AG20443 (cell line): Measurements from ENCODE around the gene EPHB6.

Source experiments
- DNase-seq: peaks from one replicate; pipeline ENCODE4 v3.0.0; 2012; ENCODE audit warnings: low spot score, mixed read lengths

Gene EPHB6

GRCh38 chr7:142866361-142867096, 11.7 kb downstream of the EPHB6 start:
- peak; percentile 46 for DNase-seq

- no peak for DNase-seq
Observed at GRCh38 chr7:142867097-142867378, 12.2 kb downstream of the EPHB6 start.

DNA sequence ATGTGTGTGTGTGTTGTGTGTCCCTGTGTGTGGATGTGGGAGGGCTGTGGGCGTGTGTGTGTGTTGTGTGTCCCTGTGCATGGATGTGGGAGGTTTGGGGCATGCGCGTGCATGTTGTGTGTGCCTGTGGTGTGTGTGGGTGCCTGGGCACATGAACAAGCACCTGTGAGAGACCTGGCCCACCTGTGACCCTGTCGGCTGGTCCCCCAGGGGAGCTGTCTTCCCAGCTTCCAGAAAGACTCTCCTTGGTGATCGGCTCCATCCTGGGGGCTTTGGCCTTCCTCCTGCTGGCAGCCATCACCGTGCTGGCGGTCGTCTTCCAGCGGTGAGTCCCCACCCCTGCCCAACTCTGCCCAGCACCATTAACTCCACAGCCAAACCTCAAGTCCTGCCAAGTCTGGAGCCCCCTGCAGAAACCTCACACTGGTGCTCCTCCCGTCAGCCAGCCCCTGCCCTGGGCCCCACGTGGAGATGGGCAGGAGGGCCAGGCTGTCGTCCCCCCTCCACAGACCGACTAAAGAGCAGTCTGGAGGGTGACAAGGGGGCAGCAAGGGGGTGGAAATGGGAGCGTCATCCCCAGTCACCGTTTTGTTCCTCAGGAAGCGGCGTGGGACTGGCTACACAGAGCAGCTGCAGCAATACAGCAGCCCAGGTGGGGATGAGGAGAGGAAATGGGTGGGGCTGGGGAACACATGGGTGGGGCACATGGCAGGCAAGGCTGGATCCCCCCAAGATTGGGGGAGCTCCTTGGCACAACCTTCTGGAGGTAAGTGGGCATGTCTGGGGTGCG, 12.7 kb downstream of the EPHB6 start:
- DNase-seq = no peak

- DNase-seq = no peak
Observed at GRCh38 chr7:142868188-142868985, 13.5 kb downstream of the EPHB6 start.

DNA sequence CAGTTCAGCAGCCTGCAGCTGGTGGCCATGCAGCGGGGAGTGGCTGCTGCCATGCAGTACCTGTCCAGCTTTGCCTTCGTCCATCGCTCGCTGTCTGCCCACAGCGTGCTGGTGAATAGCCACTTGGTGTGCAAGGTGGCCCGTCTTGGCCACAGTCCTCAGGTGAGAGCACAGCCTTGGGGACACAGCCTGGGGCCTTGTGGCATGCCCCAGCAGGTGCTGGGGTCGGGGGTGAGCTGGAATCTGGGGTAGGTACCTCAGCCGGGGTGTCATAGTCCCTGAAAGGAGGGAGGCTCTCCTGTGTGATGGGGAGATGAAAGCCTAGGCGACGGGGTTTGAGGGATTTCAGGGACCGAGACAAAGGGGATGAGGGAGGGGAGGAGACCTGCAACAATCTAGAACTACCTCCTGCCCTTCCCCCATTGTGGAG, 14.1 kb downstream of the EPHB6 start:
- no peak for DNase-seq

DNA sequence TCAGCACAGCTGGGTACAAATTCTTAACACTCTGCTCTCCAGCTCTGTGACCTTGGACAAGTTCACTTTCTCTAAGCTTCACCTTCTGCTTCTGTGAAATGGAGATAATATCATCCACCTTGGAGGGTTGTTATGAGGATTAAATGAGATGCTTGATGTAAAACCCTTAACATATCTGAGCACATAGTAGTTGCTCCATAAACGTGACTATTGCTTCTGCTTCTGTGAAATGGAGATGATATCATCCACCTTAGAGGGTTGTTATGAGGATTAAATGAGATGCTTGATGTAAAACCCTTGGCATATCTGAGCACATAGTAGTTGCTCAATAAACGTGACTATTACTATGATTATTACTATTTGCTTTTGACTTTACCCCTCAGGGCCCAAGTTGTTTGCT, 14.6 kb downstream of the EPHB6 start:
- no peak for DNase-seq

DNA sequence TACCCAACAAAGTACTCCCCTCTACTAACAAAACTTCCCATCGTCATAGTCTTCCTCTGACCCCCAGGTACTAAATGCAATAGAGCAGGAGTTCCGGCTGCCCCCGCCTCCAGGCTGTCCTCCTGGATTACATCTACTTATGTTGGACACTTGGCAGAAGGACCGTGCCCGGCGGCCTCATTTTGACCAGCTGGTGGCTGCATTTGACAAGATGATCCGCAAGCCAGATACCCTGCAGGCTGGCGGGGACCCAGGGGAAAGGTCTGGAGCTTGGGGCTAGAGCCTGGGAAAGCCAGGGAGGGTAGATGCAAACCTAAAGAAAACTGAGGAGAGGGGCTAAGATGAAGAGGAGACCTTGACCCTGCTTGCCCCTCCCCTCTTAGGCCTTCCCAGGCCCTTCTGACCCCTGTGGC, 15.3 kb downstream of the EPHB6 start:
- no peak for DNase-seq

GRCh38 chr7:142870566-142871259, 15.8 kb downstream of the EPHB6 start:
- no peak for DNase-seq

DNA sequence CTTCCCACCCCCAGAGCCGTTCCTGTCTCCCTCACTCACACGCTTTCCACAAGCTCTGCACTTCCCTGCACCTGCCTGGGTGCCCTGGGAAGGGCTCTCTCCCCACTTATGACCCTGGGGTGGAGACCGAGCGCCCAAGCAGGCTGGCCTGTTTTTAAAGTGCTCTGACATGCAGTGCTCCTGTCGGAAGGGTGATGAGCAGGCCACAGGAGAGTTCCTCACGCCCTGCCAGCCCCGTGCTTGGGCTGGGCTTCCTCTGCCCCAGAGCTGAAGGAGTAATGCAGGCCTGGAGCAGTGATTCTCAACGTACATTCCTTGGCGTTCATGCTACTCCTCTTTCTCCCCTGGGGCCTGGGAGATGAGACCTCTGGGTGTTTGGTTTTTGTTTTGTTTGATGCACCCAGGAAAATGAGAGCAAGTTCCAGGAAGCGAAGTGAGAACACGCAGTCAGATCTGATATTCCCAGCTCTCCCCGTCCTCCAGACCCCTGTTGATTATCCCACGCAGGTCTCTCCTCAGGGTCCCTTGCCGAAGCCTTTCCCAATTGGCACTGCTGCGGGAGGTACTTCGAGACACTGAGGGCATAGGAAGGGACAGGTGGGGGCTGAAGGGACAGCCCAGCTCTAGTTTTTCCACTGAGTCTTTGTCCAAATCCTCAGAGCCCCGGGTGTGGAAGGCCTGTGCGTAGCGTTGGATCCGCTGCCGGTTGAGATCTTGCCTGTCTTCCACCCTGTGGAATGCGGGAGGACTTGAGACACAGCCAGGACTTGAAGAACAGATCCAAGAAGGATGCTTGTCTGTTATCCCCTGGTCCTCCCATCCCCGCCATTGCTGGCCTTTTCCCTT, 16.6 kb downstream of the EPHB6 start:
- DNase-seq = no peak

GRCh38 chr7:142872106-142872675, 17.3 kb downstream of the EPHB6 start:
- no peak for DNase-seq

- no peak for DNase-seq
Observed at GRCh38 chr7:142873281-142873784, 18.5 kb downstream of the EPHB6 start.

DNA sequence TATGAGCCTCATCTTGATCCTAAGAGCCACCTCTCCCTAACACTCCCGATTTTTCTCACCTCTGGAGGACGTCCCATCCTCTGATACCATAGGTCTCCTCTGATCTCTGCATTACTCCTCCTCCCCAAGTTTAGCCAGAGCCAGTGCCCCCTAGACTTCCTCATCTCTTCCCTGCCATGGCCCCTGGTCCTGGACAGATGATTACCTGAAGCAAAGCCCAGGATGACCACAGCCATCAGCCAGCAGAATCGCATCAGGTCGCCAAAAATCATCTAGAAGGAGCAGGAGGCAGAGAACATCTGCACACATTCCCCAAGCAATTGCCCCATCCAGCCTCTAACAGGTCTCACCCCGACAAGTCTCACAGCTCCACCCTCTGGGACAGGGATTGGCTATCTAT, 19.0 kb downstream of the EPHB6 start:
- DNase-seq = no peak

- DNase-seq = no peak
Observed at GRCh38 chr7:142874409-142874808, 19.5 kb downstream of the EPHB6 start.

- no peak for DNase-seq
Observed at GRCh38 chr7:142874837-142875236, 20.0 kb downstream of the EPHB6 start.

- no peak for DNase-seq
Observed at GRCh38 chr7:142875456-142875855, 20.6 kb downstream of the EPHB6 start.

DNA sequence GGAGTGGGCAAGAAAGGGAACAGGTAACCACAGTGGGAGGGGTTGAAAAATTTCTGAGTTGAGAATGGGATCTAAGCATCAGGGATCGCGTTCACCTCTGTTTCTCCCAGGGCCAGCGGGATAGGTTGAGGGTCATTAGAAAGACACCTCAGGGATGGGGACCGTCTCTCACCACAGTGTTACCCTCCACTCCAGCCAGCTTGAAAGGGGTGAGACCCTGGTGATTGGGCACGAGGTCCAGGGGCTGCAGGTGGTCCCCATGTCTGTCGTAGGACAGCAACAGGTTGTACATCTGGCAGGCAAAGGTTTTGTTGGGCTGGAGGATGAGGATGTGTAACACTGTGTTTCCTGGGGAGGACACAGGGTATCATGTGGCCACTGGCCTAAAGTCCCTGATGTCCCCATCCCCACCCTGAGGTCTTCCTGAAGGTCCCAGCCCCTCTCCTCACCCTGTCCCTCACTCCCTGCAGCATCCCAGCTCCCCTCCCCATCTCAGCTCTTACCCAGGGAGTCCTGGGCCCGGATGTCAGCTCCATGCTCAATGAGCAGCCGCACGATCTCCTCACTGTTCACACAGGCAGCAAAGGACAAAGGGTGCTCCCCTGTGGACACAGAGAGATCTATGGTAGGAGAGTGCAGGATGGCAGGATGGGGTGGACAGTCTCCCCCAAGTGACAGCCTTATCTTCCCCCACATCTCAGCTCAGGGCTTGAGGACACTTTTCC, 21.5 kb downstream of the EPHB6 start:
- no peak for DNase-seq

- DNase-seq = no peak
Observed at GRCh38 chr7:142876991-142877910, 22.4 kb downstream of the EPHB6 start.

DNA sequence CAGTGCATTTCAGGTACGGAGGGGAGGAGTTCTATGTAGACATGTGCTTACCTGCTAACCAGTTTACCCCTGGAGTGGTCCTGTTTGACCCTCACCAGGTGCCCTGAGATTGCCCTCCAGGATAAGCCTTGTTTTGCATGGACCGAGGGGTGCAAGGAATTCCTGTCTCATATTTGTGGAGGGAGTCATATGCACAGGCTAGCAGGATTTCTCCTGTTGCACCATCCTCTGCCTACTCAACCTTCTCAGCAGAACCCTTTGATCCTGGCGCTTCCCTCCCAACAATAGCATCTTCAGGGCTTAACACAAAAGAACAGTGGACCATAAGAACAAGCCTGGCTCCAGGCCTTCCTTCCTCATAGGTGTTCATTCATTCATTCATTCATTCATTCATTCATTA, 23.4 kb downstream of the EPHB6 start:
- DNase-seq = no peak

GRCh38 chr7:142879060-142879459, 24.2 kb downstream of the EPHB6 start:
- DNase-seq = no peak
